GM18517 (cell line): ENCODE results near the gene SORCS2.

ENCODE experiments used
- ATAC-seq: cut with Tn5 transposase; IDR thresholded peaks from one replicate; pipeline ENCODE4 v1.9.1; 2021; ENCODE audit warnings: mild to moderate bottlenecking, moderate library complexity; ENCODE audit not compliant: unreplicated experiment

Gene SORCS2

GRCh38 chr4:7790023-7790422 is 597.7 kb downstream of the SORCS2 start:
- ATAC-seq: no peak

- no peak for ATAC-seq
Measured at GRCh38 chr4:7790999-7791398, 598.7 kb downstream of the SORCS2 start.
